HepG2 (cell line): ENCODE measurements around the gene C1orf74. TPM values are rescaled to one million over a fixed set of nuclear protein-coding genes. Genes with fewer than 3 reads are reported as not detected.

Experiments
- ATAC-seq: fragments of 200-7000 bp; cut with Tn5 transposase; 3 replicates; pipeline ENCODE4 v1.9.1; 2020; ENCODE audit warnings: mild to moderate bottlenecking, moderate library complexity
- BruUV-seq: library from RNA; stranded (reverse); fragments of 400-500 nt; replicated peaks from 2 replicates; lab custom pipeline; 2021; lab: Mats Ljungman, UMichigan
- CTCF ChIA-PET: fragments of 300-600 bp; formaldehyde crosslinking; extraction: SDS; loops from one replicate; lab custom pipeline; 2021; ENCODE audit warnings: low total read pairs, inconsistent platforms, low intra/inter-chr PET ratio; lab: Yijun Ruan, JAX
- POLR2A ChIA-PET: fragments of 350-600 bp; sonication (Branson Sonifier 250); formaldehyde crosslinking; loops from one replicate; lab custom pipeline; 2020; ENCODE audit warnings: antibody characterized with exemption, inconsistent platforms; lab: Yijun Ruan, JAX
- DNase-seq: peaks from one replicate; pipeline ENCODE4 v3.0.0-alpha.2; 2015; ENCODE audit warnings: low spot score
- FAIRE-seq: peaks from 3 replicates; lab custom pipeline; 2011; peaks lifted over from hg19 to GRCh38; lab: Jason Lieb, UNC
- H2AFZ ChIP-seq: one replicate; pipeline ENCODE4 v1.6.1; 2011; ENCODE audit warnings: low read length, inconsistent platforms
- H3K27ac ChIP-seq: fragments of 300-600 bp; 3 replicates; pipeline ENCODE4 v1.8.0; 2011; ENCODE audit warnings: mixed run types, mild to moderate bottlenecking, mixed read lengths, low read length, inconsistent platforms; ENCODE audit not compliant: insufficient read depth; ENCODE audit errors: extremely low read length
- H3K27me3 ChIP-seq, 2 experiments: fragments of 200-600 bp in 1 of 2; 2 replicates in 1 of 2; 3 replicates in 1 of 2; pipeline versions ENCODE4 v1.6.0 to v1.8.0; 2011; ENCODE audit warnings: low read length in 2 of 2, mild to moderate bottlenecking in 2 of 2, moderate library complexity in 2 of 2, inconsistent platforms in 1 of 2; ENCODE audit not compliant: insufficient read depth in 2 of 2, control insufficient read depth in 1 of 2
- H3K36me3 ChIP-seq, 2 experiments: fragments of 200-600 bp in 1 of 2; replicated peaks in 1 of 2; 2 replicates in 1 of 2; 3 replicates in 1 of 2; pipeline versions ENCODE4 v1.5.1 to v1.8.0; 2011; ENCODE audit warnings: low read length in 2 of 2, inconsistent platforms in 1 of 2; ENCODE audit not compliant: insufficient read depth in 2 of 2, control insufficient read depth in 1 of 2
- H3K4me1 ChIP-seq: 2 replicates; pipeline ENCODE4 v1.5.1; 2012; ENCODE audit warnings: low read length, inconsistent platforms; ENCODE audit not compliant: insufficient read depth
- H3K4me2 ChIP-seq: 2 replicates; pipeline ENCODE4 v1.6.0; 2011; ENCODE audit warnings: low read depth, low read length, inconsistent platforms
- H3K4me3 ChIP-seq, 3 experiments: fragments of 200-600 bp in 1 of 3; sonication (generic), shearing (Covaris generic) in 1 of 3; replicated peaks in 1 of 3; 2 replicates each; pipeline ENCODE4 v1.5.1; 2011 to 2016; ENCODE audit warnings: low read length in 3 of 3, inconsistent platforms in 2 of 3, low read depth in 2 of 3, mild to moderate bottlenecking in 2 of 3, control low read depth in 1 of 3, mixed read lengths in 1 of 3; ENCODE audit not compliant: insufficient read depth in 1 of 3
- H3K79me2 ChIP-seq: one replicate; pipeline ENCODE4 v1.6.1; 2011; ENCODE audit warnings: low read length, inconsistent platforms; ENCODE audit not compliant: insufficient read depth
- H3K9ac ChIP-seq: 2 replicates; pipeline ENCODE4 v1.6.0; 2011; ENCODE audit warnings: mild to moderate bottlenecking, low read depth, low read length, inconsistent platforms; ENCODE audit not compliant: insufficient read depth
- H3K9me3 ChIP-seq: 2 replicates; pipeline ENCODE4 v1.5.1; 2012; ENCODE audit warnings: mild to moderate bottlenecking, low read length
- H4K20me1 ChIP-seq: 2 replicates; pipeline ENCODE4 v1.6.0; 2011; ENCODE audit warnings: inconsistent platforms, mild to moderate bottlenecking, low read length, moderate library complexity; ENCODE audit not compliant: insufficient read depth
- CENPX ChIP-seq: sonication (generic); formaldehyde crosslinking; IDR thresholded peaks from 2 replicates; pipeline ENCODE4 v1.9.0; 2021; ENCODE audit warnings: mild to moderate bottlenecking, missing genetic modification reagents, moderate library complexity
- HOMEZ ChIP-seq: IDR thresholded peaks from 2 replicates; pipeline ENCODE4 v1.6.1; 2016; ENCODE audit warnings: low read depth
- MLXIP ChIP-seq: sonication (generic); formaldehyde crosslinking; IDR thresholded peaks from 2 replicates; pipeline ENCODE4 v1.9.0; 2021; ENCODE audit warnings: missing genetic modification reagents, borderline replicate concordance
- THAP11 ChIP-seq: IDR thresholded peaks from 2 replicates; pipeline ENCODE4 v1.6.1; 2016; ENCODE audit warnings: missing biosample characterization, missing genetic modification reagents
- ZNF567 ChIP-seq: sonication (generic); formaldehyde crosslinking; IDR thresholded peaks from 2 replicates; pipeline ENCODE4 v1.8.1; 2023; ENCODE audit warnings: mild to moderate bottlenecking, missing genetic modification reagents, borderline replicate concordance
- ZNF572 ChIP-seq: sonication (generic); formaldehyde crosslinking; IDR thresholded peaks from 2 replicates; pipeline ENCODE4 v1.5.1; 2020; ENCODE audit warnings: mild to moderate bottlenecking, missing genetic modification reagents
- ZNF589 ChIP-seq: sonication (generic); formaldehyde crosslinking; conservative IDR thresholded peaks from 2 replicates; pipeline ENCODE4 v1.8.0; 2022; ENCODE audit warnings: mild to moderate bottlenecking, moderate library complexity, missing genetic modification reagents
- ZNF678 ChIP-seq: sonication (generic); formaldehyde crosslinking; IDR thresholded peaks from 2 replicates; pipeline ENCODE4 v1.4.0; 2020; ENCODE audit warnings: mild to moderate bottlenecking, missing genetic modification reagents
- WGBS: methylation state at CpG from one replicate; pipeline ENCODE4 v1.1.6; 2017; ENCODE audit warnings: low lambda C conversion rate; 5-methylcytosine and 5-hydroxymethylcytosine counted together
- in situ Hi-C: cut with HindIII; loops from 2 replicates; pipeline ENCODE4 v1.10.0; 2017; ENCODE audit warnings: low pct_unique_long_range_greater_than_20kb; ENCODE audit not compliant: extremely low pct_ligation_motif_present
- intact Hi-C: fragments of 100-400 bp; cut with micrococcal nuclease; formaldehyde crosslinking; loops from one replicate; pipeline ENCODE4 v1.10.0; 2022; ENCODE audit not compliant: unreplicated experiment
- polyA plus RNA-seq, 8 experiments: library from polyadenylated mRNA; depleted of rRNA in 3 of 8; stranded (reverse) in 7 of 8; unstranded in 1 of 8; fragments of >200 nt; fragmentation: Illumina TruSeq in 4 of 8; extraction: Trizol in 4 of 8; gene quantifications; 2 replicates each; pipeline versions ENCODE4 v1.2.1 to v1.2.3, GENCODE V29; 2011 to 2016; ENCODE audit warnings: low read depth in 4 of 8, missing spikeins in 1 of 8, mixed read lengths in 1 of 8; ENCODE audit not compliant: insufficient read depth in 1 of 8
- total RNA-seq, 5 experiments: library from RNA; depleted of rRNA; stranded (reverse); fragments of >200 nt; fragmentation: Illumina TruSeq; extraction: Trizol; gene quantifications; 2 replicates each; pipeline ENCODE4 v1.2.3, GENCODE V29; 2016; ENCODE audit warnings: low read depth in 1 of 5
- TF ChIP-seq, protein P1 (sequence below): sonication (generic); formaldehyde crosslinking; IDR thresholded peaks from 2 replicates; pipeline ENCODE4 v1.4.0; 2020; ENCODE audit warnings: low read depth, missing genetic modification reagents
- TF ChIP-seq, protein P2 (sequence below): sonication (generic); formaldehyde crosslinking; IDR thresholded peaks from 2 replicates; pipeline ENCODE4 v1.4.0; 2020; ENCODE audit warnings: mild to moderate bottlenecking, missing genetic modification reagents
- TF ChIP-seq, protein P3 (sequence below): IDR thresholded peaks from 2 replicates; pipeline ENCODE4 v1.4.0; 2020; ENCODE audit warnings: mild to moderate bottlenecking, missing genetic modification reagents

The C1orf74 gene
- total and polyA plus RNA-seq, 2 of the 13 experiments (the other 11 are each of a cell fraction or from before 2014, with no cell fraction given): 0.33 to 0.71 TPM

DNA sequence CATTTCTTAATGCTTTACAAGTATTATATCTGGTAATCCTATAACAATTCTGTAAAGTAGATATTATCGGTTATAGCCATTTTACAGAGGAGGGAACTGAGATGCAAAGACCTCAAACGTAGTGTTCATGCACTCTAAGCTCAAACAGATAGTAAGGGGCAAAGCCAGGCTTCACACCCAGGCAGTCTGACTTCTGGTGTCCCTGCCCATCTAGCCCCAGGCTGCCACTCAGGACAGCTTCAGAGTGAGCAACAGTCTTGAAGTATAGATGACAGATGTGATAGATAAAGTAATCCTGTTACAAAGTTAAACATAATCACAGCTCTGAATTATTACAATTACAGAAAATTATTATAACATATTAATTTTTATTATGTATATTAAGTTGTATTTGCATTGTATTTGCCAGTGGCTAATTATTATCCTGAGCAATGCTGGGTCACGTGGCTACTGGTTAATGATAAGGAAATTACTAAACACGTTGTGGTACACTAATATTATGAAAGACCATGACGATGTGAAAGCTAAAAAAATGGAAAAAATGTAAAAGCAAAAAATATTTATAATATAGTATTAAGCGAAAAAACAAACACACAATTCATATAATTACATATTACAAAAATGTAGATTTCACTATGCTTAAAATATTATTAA is 34.6 kb downstream of the C1orf74 start:
- no TSS peak for BruUV-seq
- no peak overlapping the region for H3K27ac ChIP-seq
- intact Hi-C loops: loop anchor here (2.0 to 5.0 kb wide), 3 partner anchors 31 to 172 kb away; no protein-coding TSS in a partner anchor
- ATAC-seq (no peak), DNase-seq (no peak), FAIRE-seq (no peak)
- in situ Hi-C loops: no loop called here
- H3K9me3 ChIP-seq: no peaks in the 10 kb centered on the region
- 2% methylated on average over 6 of the region's 6 CpGs for WGBS
- no peaks in the 10 kb centered on the region for H3K36me3 ChIP-seq
- ChIA-PET CTCF (no interaction called here), POLR2A (no interaction called here)
- no peak overlapping the region for H3K4me3 ChIP-seq
- H3K27me3 ChIP-seq: no peaks in the 10 kb centered on the region; a peak in 1 of 5 replicates
- H4K20me1 ChIP-seq: no peaks in the 10 kb centered on the region
- no peaks in the 10 kb centered on the region for H3K79me2 ChIP-seq
- no peak overlapping the region for H3K9ac ChIP-seq
- H3K4me1 ChIP-seq: peaks cover 9% of the 10 kb centered on the region
- no peak overlapping the region for H2AFZ ChIP-seq
- no peak overlapping the region for H3K4me2 ChIP-seq
- TF ChIP-seq MLXIP (CRISPR knock-in tag): no peak
- no peak for TF ChIP-seq HOMEZ
- TF ChIP-seq, protein P1, sequence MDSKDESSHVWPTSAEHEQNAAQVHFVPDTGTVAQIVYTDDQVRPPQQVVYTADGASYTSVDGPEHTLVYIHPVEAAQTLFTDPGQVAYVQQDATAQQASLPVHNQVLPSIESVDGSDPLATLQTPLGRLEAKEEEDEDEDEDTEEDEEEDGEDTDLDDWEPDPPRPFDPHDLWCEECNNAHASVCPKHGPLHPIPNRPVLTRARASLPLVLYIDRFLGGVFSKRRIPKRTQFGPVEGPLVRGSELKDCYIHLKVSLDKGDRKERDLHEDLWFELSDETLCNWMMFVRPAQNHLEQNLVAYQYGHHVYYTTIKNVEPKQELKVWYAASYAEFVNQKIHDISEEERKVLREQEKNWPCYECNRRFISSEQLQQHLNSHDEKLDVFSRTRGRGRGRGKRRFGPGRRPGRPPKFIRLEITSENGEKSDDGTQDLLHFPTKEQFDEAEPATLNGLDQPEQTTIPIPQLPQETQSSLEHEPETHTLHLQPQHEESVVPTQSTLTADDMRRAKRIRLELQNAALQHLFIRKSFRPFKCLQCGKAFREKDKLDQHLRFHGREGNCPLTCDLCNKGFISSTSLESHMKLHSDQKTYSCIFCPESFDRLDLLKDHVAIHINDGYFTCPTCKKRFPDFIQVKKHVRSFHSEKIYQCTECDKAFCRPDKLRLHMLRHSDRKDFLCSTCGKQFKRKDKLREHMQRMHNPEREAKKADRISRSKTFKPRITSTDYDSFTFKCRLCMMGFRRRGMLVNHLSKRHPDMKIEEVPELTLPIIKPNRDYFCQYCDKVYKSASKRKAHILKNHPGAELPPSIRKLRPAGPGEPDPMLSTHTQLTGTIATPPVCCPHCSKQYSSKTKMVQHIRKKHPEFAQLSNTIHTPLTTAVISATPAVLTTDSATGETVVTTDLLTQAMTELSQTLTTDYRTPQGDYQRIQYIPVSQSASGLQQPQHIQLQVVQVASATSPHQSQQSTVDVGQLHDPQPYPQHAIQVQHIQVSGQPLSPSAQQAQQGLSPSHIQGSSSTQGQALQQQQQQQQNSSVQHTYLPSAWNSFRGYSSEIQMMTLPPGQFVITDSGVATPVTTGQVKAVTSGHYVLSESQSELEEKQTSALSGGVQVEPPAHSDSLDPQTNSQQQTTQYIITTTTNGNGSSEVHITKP (CRISPR knock-in tag): no peak
- TF ChIP-seq ZNF567 (CRISPR knock-in tag): no peak
- no peak for TF ChIP-seq ZNF572 (CRISPR knock-in tag)
- TF ChIP-seq ZNF678 (CRISPR knock-in tag): no peak
- TF ChIP-seq ZNF589 (CRISPR knock-in tag): no peak
- TF ChIP-seq THAP11 (CRISPR knock-in tag): no peak
- TF ChIP-seq, protein P2, sequence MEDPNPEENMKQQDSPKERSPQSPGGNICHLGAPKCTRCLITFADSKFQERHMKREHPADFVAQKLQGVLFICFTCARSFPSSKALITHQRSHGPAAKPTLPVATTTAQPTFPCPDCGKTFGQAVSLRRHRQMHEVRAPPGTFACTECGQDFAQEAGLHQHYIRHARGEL (CRISPR knock-in tag): no peak
- TF ChIP-seq, protein P3, sequence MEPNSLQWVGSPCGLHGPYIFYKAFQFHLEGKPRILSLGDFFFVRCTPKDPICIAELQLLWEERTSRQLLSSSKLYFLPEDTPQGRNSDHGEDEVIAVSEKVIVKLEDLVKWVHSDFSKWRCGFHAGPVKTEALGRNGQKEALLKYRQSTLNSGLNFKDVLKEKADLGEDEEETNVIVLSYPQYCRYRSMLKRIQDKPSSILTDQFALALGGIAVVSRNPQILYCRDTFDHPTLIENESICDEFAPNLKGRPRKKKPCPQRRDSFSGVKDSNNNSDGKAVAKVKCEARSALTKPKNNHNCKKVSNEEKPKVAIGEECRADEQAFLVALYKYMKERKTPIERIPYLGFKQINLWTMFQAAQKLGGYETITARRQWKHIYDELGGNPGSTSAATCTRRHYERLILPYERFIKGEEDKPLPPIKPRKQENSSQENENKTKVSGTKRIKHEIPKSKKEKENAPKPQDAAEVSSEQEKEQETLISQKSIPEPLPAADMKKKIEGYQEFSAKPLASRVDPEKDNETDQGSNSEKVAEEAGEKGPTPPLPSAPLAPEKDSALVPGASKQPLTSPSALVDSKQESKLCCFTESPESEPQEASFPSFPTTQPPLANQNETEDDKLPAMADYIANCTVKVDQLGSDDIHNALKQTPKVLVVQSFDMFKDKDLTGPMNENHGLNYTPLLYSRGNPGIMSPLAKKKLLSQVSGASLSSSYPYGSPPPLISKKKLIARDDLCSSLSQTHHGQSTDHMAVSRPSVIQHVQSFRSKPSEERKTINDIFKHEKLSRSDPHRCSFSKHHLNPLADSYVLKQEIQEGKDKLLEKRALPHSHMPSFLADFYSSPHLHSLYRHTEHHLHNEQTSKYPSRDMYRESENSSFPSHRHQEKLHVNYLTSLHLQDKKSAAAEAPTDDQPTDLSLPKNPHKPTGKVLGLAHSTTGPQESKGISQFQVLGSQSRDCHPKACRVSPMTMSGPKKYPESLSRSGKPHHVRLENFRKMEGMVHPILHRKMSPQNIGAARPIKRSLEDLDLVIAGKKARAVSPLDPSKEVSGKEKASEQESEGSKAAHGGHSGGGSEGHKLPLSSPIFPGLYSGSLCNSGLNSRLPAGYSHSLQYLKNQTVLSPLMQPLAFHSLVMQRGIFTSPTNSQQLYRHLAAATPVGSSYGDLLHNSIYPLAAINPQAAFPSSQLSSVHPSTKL (CRISPR knock-in tag): no peak
- TF ChIP-seq CENPX (CRISPR knock-in tag): no peak
